Measurements from ENCODE around the gene FAM24B. TPM values are rescaled to one million over a fixed set of nuclear protein-coding genes. Genes with fewer than 3 reads are reported as not detected.

FAM24B gene
- polyA plus RNA-seq, 1 of the 3 experiments (the other 2 are of a cell fraction): 8.8 TPM

Other genes starting within 250 kb of the FAM24B start
- gene C10orf120, start 179.7 kb downstream of the FAM24B start, polyA plus RNA-seq (2012; rRNA removed): not detected in 2 replicates
- 0.89 and 1.5 TPM in 2 replicates for gene CUZD1, start 33.7 kb downstream of the FAM24B start, polyA plus RNA-seq (2012; rRNA removed)
- not detected in 2 replicates for gene FAM24A, start 31.0 kb upstream of the FAM24B start, polyA plus RNA-seq (2012; rRNA removed)
- gene C10orf88, start 74.6 kb upstream of the FAM24B start, polyA plus RNA-seq (2012; rRNA removed): 2.7 and 3.6 TPM in 2 replicates
- gene PSTK, start 100.8 kb upstream of the FAM24B start, polyA plus RNA-seq (2012; rRNA removed): 8.4 and 9.5 TPM in 2 replicates
- 2.9 and 4.3 TPM in 2 replicates for gene IKZF5, start 129.2 kb upstream of the FAM24B start, polyA plus RNA-seq (2012; rRNA removed)
- gene ACADSB, start 129.4 kb upstream of the FAM24B start, polyA plus RNA-seq (2012; rRNA removed): 5.9 and 9.6 TPM in 2 replicates